Kidney (tissue), 14 donors: ENCODE measurements around the gene CD3G. TPM values are rescaled to one million over a fixed set of nuclear protein-coding genes. Genes with fewer than 3 reads are reported as not detected.

Source experiments
- DNase-seq, 5 donors: peaks; one replicate each; pipeline ENCODE4 v3.0.0-alpha.2; 2013 to 2020
- FAIRE-seq: peaks from 2 replicates; lab custom pipeline; 2012; peaks lifted over from hg19 to GRCh38; lab: Jason Lieb, UNC
- H3K27ac ChIP-seq, 2 donors: one replicate each; pipeline ENCODE4 v1.7.0; 2013; ENCODE audit warnings: low read depth in 2 of 2, low read length in 2 of 2, inconsistent platforms in 1 of 2
- H3K27me3 ChIP-seq: one replicate; pipeline ENCODE4 v1.7.1; 2013; ENCODE audit warnings: low read length, inconsistent platforms; ENCODE audit not compliant: control insufficient read depth, insufficient read depth
- H3K36me3 ChIP-seq, 3 donors: one replicate each; pipeline versions ENCODE4 v1.7.0 to v1.7.1; 2013; ENCODE audit warnings: low read length in 3 of 3, control low read depth in 1 of 3, inconsistent platforms in 1 of 3; ENCODE audit not compliant: insufficient read depth in 3 of 3, control insufficient read depth in 2 of 3
- H3K4me1 ChIP-seq, 3 donors: one replicate each; pipeline versions ENCODE4 v1.7.0 to v1.7.1; 2013; ENCODE audit warnings: low read length in 3 of 3, inconsistent platforms in 1 of 3, low read depth in 1 of 3; ENCODE audit not compliant: control insufficient read depth in 2 of 3, insufficient read depth in 2 of 3
- H3K4me3 ChIP-seq, 3 donors: one replicate each; pipeline versions ENCODE4 v1.7.0 to v1.8.1; 2013; ENCODE audit warnings: low read length in 3 of 3, control low read depth in 1 of 3, inconsistent platforms in 1 of 3
- H3K9ac ChIP-seq, 3 donors: one replicate each; pipeline versions ENCODE4 v1.7.0 to v1.7.1; 2013; ENCODE audit warnings: low read length in 3 of 3, control low read depth in 1 of 3, inconsistent platforms in 1 of 3
- H3K9me3 ChIP-seq, 3 donors: one replicate each; pipeline versions ENCODE4 v1.7.0 to v1.7.1; 2013; ENCODE audit warnings: low read length in 3 of 3, control low read depth in 1 of 3, inconsistent platforms in 1 of 3; ENCODE audit not compliant: control insufficient read depth in 2 of 3, insufficient read depth in 1 of 3
- CTCF ChIP-seq: IDR thresholded peaks from 3 replicates; pipeline ENCODE4 v1.5.1; 2012; ENCODE audit warnings: mild to moderate bottlenecking, moderate library complexity, borderline replicate concordance; ENCODE audit not compliant: insufficient read depth; ENCODE audit errors: extremely low read depth
- intact Hi-C: fragments of 100-400 bp; cut with DNase I; formaldehyde crosslinking; loops from one replicate; pipeline ENCODE4 v1.11.1; 2022
- polyA plus RNA-seq: library from polyadenylated mRNA; stranded (reverse); fragments of 350-450 nt; fragmentation: Illumina TruSeq; extraction: RNeasy Lipid Tissue Mini Kit (QIAGEN cat#74804); gene quantifications from one replicate; pipeline ENCODE4 v1.2.3, GENCODE V29; 2014; ENCODE audit warnings: low read depth, low replicate concordance; ENCODE audit not compliant: insufficient read depth
- total RNA-seq: library from RNA; stranded (reverse); fragmentation: NEBNext Ultra II Directional; extraction: Animal tissue kit (Norgen Biotek cat#: 25700); gene quantifications from one replicate; pipeline ENCODE4 v1.2.1, GENCODE V29; 2021
- donor health status: control.
- donor health status: control.
- donor health status: control.
- donor health status: control.
- donor health status: control.
- donor health status: DM: yes; HTN: yes; CAD: no.
- donor health status: Normal renal cell carcinoma (clear cell type).

Gene CD3G
- total and polyA plus RNA-seq, 2 donors from 2014 or later, result 0.45 to 4.8 TPM

GRCh38 chr11:118341261-118341660 lies 2.9 kb upstream of the CD3G start:
- Histone ChIP-seq H3K9ac (no peak overlapping the region), H3K4me3 (no peak overlapping the region), H3K9me3 (no peaks in the 10 kb centered on the region), H3K27me3 (no peaks in the 10 kb centered on the region), H3K4me1 (no peaks in the 10 kb centered on the region), H3K27ac (no peak overlapping the region), H3K36me3 (no peaks in the 10 kb centered on the region)
- no peak for TF ChIP-seq CTCF
- DNase-seq (no peak), FAIRE-seq (no peak)
- intact Hi-C loops, result no loop called here

GRCh38 chr11:118341815-118342489 lies 2.2 kb upstream of the CD3G start:
- Histone ChIP-seq H3K27me3 (no peaks in the 10 kb centered on the region), H3K27ac (no peak overlapping the region), H3K4me1 (no peaks in the 10 kb centered on the region), H3K36me3 (no peaks in the 10 kb centered on the region), H3K9me3 (no peaks in the 10 kb centered on the region), H3K9ac (no peak overlapping the region), H3K4me3 (no peak overlapping the region)
- no peak for TF ChIP-seq CTCF
- no peak for DNase-seq
- intact Hi-C loops, result no loop called here
- no peak for FAIRE-seq

- no peak for TF ChIP-seq CTCF
- DNase-seq (no peak), FAIRE-seq (no peak)
- intact Hi-C loops, result no loop called here
- no peaks in the 10 kb centered on the region for H3K4me1 ChIP-seq
- H3K36me3 ChIP-seq, result no peaks in the 10 kb centered on the region
- no peak within 1 kb of the TSS for H3K9ac ChIP-seq
- H3K9me3 ChIP-seq, result no peaks in the 10 kb centered on the region
- no peak within 1 kb of the TSS for H3K27ac ChIP-seq
- H3K27me3 ChIP-seq, result no peaks in the 10 kb centered on the region
- H3K4me3 ChIP-seq, result no peak within 1 kb of the TSS
These were observed 1.5 kb upstream of the CD3G start, which contains the start of gene CD3D for GRCh38 chr11:118342503-118343161. CD3D (minus strand) TSS chr11:118342705; CDS start chr11:118342607, 98 bp downstream.
